Fibroblast of mammary gland (primary cell): ENCODE data around the gene BACE2.

Experiments
- DNase-seq: peaks from one replicate; pipeline ENCODE4 v3.0.0-alpha.2; 2010; ENCODE audit warnings: low read depth
- H3K4me3 ChIP-seq: 2 replicates; pipeline ENCODE4 v1.5.1; 2011; ENCODE audit warnings: low read depth, mild to moderate bottlenecking, low read length, moderate library complexity; ENCODE audit not compliant: control insufficient read depth
- CTCF ChIP-seq: conservative IDR thresholded peaks from 2 replicates; pipeline ENCODE4 v1.5.1; 2011; ENCODE audit warnings: low read depth, low read length, inconsistent platforms; ENCODE audit not compliant: control insufficient read depth, insufficient read depth

BACE2 gene

GRCh38 chr21:41328660-41329607 is 161.0 kb downstream of the BACE2 start:
- TF ChIP-seq CTCF, result no peak
- H3K4me3 ChIP-seq, result no peak overlapping the region
- DNase-seq, result no peak
